Medulla oblongata (tissue), 1 donor: ENCODE data around the gene UBASH3A.

Experiments
- DNase-seq: peaks from one replicate; pipeline ENCODE4 v3.0.0-alpha.2; 2015; ENCODE audit errors: extremely low spot score

Gene UBASH3A

DNA sequence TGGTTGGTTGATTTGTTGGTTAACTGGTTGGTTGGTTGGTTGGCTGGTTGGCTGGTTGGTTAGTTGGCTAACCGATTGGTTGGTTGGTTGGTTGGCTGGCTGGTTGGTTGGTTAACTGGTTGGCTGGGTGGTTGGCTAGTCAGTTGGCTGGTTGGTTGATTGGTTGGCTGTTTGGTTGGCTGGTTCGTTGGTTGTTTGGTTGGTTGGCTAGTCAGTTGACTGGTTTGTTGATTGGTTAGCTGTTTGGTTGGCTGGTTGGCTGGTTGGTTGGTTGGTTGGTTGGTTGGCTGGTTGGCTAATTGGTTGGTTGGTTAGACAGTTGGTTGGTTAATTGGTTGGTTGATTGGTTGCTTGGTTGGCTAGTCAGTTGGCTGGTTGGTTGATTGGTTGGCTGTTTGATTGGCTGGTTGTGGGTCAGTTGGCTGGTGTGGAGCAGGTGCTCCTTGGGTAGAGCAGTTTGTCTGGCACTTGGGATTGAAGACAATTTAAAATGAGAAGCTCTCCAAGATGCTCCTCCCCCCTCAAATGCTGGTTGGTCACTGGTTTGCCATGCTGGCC, 85.4 kb downstream of the UBASH3A start:
- no peak for DNase-seq

DNA sequence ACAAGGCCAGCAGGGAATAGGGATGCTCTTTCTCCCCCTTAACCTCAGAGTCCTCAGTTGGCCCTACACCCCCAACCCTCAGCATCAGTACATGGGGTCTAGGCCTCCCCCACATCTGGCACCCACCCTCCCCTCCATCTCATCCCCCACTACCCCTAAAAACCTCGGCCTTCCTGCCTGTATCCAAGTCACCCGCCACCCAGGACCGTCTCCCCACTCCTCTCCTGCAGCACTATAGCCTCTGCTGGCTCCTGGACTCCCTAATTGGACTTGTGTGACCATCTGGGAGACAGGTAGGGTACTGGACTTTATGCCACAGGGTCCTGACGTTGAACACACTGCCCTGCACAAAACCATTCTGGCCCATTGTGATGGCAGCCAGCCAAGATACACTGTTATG, 86.3 kb downstream of the UBASH3A start:
- DNase-seq: no peak

DNA sequence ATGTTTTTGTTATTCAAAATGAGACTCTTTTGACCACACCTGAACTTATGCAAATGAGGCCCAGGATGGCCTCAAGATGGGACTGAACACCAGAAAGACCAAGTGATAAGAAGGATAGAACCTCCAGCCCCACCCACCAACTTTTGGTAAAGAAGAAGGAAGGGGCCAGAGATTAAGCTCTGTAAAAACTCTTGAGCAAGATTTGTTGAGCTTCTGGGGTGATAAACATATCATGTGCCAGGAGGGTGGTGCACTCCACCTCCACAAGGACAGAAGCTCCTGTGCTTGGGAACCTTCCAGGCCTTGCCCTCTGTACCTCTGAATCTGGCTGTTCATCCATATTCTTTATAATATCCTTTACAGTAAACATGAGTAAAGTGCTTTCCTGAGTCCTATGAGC, 87.0 kb downstream of the UBASH3A start:
- DNase-seq: no peak

DNA sequence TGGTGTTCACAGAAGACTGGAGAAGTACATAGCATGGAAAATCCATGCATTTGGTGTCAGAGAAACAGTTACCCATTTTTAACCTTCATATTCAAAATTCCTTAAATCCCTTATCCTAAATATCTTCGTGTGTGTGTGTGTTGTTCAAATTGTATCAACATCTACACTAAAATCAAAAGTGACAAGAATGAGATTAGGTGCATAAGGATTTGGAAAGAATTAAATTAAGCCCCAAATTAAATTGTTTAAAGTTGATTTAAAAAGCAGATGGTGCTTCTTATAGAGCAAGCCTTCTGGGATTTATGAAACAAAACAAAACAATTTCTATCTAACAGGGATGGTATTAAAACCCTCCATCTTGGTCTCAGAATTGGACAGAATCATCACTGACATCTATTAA, 87.6 kb downstream of the UBASH3A start:
- DNase-seq: no peak

DNA sequence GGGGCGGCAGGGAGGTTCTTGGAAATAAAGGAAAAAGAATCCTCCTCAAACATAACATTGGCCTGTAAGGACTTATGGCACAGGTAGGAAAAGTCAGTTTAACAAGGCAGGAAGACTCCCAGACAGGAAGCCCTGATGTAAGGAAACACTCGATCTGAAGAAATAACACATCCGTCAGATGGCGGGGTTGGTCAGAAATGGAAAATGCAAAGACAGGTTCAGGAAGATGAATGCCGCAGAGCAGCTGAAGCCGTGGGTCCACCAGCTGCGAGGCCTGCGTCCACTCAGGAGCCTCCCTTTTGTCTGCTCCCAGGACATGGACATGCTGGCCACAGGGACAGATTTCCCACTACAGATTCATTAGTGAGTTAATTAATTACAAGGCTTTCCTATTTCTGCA, 88.5 kb downstream of the UBASH3A start:
- DNase-seq: no peak

DNA sequence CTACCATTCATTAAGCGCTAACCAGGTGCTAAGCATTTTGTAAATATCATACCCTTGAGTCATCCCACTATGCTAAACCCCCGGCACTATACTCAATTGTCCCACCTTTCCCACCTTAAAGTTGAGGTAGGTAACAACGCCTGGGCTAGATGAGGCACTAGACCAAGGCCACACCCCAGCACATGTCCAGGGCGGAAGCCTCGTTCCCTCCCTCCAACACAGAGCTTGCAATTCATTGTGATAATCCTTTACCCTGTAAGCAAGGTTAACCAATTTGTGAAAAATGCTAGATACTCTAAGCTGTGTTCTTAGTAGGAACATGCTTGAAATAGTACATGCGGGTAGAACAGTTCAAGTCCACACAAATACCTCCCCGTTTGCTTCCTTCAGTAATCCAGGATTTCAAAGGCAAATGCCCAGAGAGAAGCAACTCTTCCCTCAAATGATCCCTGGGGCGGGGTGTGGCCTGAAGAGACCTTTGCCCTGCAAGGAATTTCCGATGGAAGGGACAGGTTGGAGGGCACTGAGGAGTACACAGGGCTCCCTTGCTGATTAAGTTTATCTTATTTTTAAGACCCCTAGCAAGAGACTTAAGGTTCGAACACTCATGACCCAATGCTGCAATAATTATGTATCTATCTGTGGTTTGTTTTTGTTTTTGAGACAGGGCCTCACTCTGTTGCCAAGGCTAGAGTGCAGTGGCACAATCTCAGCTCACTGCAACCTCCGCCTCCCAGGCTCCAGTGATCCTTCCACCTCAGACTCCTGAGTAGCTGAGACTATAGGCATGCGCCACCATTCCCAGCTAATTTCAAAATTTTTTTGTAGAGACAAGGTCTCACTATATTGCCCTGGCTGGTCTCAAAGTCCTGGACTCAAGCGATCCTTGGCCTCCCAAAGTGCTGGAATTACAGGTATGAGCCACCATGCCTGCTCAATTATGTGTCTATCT, 89.7 kb downstream of the UBASH3A start:
- DNase-seq: no peak

DNA sequence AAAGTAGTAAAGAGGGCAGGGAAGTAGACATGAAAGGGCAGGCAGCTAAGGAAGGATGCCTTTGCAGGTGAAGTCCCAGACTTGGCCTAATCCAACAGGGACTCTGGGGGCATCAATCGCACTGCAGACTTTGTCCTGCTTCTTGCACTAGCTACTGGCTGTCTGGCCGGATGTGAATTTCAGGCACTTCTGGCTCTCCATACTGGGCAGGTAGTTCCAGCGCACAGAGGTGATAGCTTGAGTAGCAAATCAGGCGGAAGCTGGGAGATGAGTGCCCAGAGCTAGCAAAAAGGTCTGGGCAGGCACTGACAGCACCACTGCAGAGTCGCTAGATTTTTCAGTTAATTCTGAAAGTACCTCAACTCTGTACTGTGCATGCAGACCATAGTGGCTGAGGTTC, 91.3 kb downstream of the UBASH3A start:
- DNase-seq: no peak

DNA sequence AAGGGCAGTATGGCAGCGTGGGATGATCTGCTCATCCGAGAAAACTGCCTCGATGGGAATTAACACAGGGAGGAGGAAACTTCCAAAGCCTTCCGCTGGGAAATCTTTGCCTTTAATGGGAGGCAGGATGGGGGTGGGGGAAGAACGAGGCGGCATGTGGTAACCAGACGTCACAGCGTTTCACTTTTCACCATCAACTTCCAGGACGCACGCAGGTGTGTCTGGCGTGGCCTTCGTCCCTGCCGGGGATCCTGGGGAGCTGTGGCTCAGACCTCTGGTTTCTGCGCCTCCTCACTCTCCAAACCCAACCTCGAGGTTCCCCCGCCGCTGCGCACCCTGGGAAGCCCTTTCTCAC, 92.0 kb downstream of the UBASH3A start:
- DNase-seq: no peak

DNA sequence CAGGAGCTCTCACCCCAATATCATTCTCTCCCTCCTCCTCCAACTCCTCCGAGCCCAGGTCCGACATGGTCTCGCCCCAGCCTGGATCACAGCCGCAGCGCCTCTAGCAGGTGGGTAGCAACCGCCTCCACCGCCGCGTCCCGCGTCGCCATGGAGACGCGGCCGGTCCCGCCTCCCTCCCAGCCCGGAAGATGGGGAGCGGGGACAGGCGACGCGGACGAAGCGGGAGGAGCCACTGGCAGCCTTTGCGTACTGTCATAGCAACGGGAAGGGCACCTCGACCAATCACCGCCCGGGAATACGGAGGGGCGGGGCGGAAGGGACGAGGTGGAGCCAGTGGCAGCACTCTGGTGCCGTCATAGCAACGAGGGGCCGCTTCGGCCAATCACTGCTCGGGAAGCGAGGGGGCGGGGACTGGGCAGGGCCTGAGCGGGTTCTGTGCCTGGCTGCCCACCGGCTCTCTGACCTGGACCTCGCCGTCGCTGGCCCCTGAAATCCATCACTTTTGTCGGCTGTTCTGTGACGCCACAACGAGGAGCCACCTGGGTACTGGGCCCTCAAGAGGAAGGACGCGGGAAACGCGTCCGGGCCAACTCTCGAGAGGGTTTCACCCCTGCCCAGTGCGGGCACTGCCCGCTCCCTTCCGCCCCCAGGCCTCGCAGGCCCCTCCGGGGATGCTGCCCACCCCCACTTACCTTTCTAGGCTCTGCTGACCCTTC, 92.6 kb downstream of the UBASH3A start, which contains the start of gene RSPH1:
RSPH1 (minus strand) TSS at position 105 of the 719 bp plus-strand sequence; CDS start at position 67, 38 bp downstream.
- peak; percentile 100 for DNase-seq

DNA sequence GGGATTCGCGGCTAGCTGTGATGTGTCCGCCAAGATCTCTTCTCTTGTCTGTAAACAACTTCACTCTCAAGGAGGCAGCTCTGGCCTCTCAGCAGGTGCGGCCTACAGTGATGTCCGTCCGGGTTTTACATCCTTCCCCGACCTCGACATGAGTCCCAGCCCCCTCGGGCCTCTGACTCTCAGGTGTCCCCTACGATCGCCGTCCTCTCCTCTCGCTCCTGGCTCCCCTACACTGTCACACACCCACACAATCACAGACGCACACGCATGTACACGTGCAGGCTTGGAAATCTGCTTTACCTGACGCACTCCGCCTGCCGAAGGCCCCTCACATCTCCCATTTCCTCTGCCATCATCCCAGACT, 93.1 kb downstream of the UBASH3A start:
- no peak for DNase-seq
